ENCODE measurements around the gene GPER1.
A peak's percentile ranks its signal among the peaks of the same experiment; 100 is the strongest.
"Not testable (repeated sequence)": the region's sequence is repeated elsewhere in the genome, so short reads cannot be mapped to it uniquely, and the experiment has no call there.

Gene GPER1

DNA sequence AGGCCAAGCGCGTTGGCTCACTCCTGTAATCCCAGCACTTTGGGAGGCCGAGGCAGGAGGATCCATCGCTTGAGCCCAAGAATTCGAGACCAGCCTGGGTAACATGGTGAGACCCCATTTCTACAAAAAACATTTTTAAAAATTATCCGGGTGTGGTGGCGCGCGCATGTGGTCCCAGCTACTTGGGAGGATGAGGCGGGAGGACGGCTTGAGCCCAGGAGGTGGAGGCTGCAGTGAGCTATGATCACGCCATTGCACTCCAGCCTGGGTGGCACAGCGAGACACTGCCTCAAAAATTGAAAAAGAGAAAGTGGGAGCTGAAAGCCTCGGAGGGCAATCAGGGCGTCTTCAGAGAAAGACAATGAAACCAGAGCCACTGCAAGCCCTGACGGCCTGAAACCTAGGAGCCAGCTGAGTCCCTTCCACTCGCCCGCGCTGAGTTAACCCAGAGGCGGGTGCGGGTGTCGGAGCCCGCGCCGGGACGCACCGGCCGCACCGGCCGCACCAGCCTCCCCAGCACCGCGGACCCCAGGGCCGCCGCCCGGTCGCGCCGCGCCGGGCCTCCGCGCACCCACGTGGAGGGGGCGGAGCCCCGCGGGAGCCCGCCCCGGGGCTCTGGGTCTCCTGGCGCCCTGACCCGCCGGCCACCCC lies 49.7 kb downstream of the GPER1 start:
- TF ChIP-seq, protein P1, sequence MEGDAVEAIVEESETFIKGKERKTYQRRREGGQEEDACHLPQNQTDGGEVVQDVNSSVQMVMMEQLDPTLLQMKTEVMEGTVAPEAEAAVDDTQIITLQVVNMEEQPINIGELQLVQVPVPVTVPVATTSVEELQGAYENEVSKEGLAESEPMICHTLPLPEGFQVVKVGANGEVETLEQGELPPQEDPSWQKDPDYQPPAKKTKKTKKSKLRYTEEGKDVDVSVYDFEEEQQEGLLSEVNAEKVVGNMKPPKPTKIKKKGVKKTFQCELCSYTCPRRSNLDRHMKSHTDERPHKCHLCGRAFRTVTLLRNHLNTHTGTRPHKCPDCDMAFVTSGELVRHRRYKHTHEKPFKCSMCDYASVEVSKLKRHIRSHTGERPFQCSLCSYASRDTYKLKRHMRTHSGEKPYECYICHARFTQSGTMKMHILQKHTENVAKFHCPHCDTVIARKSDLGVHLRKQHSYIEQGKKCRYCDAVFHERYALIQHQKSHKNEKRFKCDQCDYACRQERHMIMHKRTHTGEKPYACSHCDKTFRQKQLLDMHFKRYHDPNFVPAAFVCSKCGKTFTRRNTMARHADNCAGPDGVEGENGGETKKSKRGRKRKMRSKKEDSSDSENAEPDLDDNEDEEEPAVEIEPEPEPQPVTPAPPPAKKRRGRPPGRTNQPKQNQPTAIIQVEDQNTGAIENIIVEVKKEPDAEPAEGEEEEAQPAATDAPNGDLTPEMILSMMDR (IDR thresholded peaks at IDR 0.05) = no peak
- DNase-seq (ENCODE audit: low spot score) = no peak
- H3K4me3 ChIP-seq = peak overlapping the region; percentile 90
- peak overlapping the region; percentile 49 to 89 for H3K27ac ChIP-seq

DNA sequence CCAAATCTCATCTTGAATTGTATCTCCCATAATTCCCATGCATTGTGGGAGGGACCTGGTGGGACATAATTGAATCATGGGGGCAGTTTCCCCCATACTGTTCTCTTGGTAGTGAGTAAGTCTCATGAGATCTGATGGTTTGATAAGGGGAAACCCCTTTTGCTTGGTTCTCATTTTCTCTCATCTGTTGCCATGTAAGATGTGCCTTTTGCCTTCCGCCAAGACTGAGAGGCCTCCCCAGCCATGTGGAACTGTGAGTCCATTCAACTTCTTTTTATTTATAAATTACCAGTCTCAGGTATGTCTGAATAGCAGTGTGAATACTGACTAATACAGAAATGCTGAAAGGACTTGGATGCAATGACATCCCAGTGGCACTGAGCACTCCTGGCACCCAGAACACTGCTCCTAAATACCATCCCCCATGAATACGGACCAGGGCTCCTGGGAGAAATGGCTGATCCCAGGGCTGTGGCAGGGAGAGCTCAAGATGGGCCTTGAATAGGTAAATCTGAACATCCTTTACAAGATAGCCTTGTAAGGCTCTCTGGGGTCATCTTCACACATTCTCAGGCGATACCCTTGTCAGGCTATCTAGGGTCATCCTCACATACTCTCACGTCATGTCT lies 52.7 kb downstream of the GPER1 start:
- no peak for DNase-seq (ENCODE audit: low spot score)
- no peak overlapping the region for H3K4me3 ChIP-seq
- TF ChIP-seq, protein P1 (IDR thresholded peaks at IDR 0.05) = no peak
- no peak overlapping the region for H3K27ac ChIP-seq

DNA sequence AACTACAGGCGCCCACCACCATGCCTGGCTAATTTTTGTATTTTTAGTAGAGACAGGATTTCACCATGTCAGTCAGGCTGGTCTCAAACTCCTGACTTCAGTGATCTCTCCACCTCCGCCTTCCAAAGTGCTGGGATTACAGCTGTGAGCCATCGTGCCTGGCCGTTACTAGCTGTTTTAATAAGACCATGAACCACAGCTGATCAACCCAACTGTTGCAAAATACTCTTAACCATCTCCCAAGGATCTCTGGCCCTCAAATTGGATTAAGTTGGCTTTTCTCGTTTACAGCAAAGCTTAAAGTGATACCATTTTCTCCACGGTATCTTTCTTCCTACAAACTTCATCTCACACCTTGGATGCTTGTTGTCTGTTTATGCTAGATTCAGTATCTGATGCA lies 53.7 kb downstream of the GPER1 start:
- DNase-seq (ENCODE audit: low spot score) = no peak
- TF ChIP-seq, protein P1 (IDR thresholded peaks at IDR 0.05) = no peak
- Histone ChIP-seq H3K27ac (no peak overlapping the region), H3K4me3 (no peak overlapping the region)

DNA sequence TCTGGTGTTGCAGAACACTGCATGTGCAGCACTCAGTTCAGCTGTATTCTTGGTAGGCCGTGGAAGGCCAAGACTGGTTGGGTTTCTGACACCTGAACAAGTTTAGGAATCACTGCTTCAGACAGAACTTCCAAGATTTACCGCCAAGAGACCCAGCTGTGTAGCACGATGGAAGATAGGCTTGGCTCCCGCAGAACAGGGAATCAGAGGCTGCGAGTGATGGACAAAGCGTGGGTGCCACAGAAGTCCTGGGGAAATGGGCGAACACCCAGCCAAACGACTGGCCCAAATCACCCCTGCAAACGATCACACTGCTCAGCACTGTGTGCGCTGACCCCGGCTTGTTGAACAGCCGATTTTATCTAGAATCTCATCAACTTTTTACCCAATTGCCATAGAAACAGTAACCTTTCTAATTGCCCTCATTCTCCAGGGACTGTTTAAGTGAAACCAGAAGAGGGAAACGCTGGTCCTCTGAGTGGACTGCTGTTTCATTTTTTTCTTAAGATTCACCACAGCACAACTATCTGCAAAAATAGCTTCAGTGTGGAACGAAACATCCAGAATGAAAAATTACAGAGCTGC lies 54.2 kb downstream of the GPER1 start:
- no peak overlapping the region for H3K4me3 ChIP-seq
- DNase-seq (ENCODE audit: low spot score) = no peak
- TF ChIP-seq, protein P1 (IDR thresholded peaks at IDR 0.05) = no peak
- H3K27ac ChIP-seq = no peak overlapping the region

DNA sequence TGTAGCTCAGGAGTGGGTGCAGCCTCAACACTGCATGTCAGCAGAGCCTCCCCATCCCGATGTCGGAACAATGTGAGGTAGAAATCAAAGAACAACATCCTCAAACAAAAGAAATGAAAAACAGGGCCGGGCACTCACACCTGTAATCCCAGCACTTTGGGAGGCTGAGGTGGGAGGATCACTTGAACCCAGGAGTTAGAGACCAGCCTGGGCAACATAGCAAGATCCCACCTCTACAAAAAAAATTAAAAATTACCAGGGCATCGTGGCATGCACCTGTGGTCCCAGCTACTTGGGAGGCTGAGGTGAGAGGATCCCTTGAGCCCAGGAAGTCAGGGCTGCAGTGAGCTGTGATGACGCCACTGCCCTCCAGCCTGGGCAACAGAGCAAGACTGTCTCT lies 55.1 kb downstream of the GPER1 start:
- DNase-seq (ENCODE audit: low spot score); H3K4me3 ChIP-seq; H3K27ac ChIP-seq: not testable (repeated sequence)
